Heart right ventricle (tissue), 16 donors: ENCODE measurements around the gene DYNC2LI1. TPM values are rescaled to one million over a fixed set of nuclear protein-coding genes. Genes with fewer than 3 reads are reported as not detected.

ENCODE experiments used
- ATAC-seq, 8 donors: fragments of 200-7000 bp; cut with Tn5 transposase; one replicate each; pipeline ENCODE4 v1.9.1; 2020; ENCODE audit warnings: mild to moderate bottlenecking in 8 of 8, moderate library complexity in 8 of 8, moderate number of reproducible peaks in 1 of 8
- DNase-seq, 2 donors: peaks; one replicate each; pipeline ENCODE4 v3.0.0-alpha.2; 2020
- H3K27ac ChIP-seq, 10 donors: fragments of 200-600 bp; sonication (generic) in 2 of 10; one replicate each; pipeline versions ENCODE4 v1.5.0 to v1.8.0; 2020 to 2022; ENCODE audit warnings: mild to moderate bottlenecking in 3 of 10
- H3K27me3 ChIP-seq, 7 donors: fragments of 200-600 bp; one replicate each; pipeline ENCODE4 v1.8.0; 2021 to 2022; ENCODE audit warnings: mild to moderate bottlenecking in 2 of 7
- H3K36me3 ChIP-seq, 9 donors: fragments of 200-600 bp; sonication (generic) in 1 of 9; one replicate each; pipeline versions ENCODE4 v1.5.0 to v1.8.0; 2020 to 2022; ENCODE audit warnings: mild to moderate bottlenecking in 2 of 9
- H3K4me1 ChIP-seq, 9 donors: fragments of 200-600 bp; sonication (generic) in 1 of 9; one replicate each; pipeline versions ENCODE4 v1.5.0 to v1.8.0; 2020 to 2022; ENCODE audit warnings: mild to moderate bottlenecking in 4 of 9
- H3K4me3 ChIP-seq, 10 donors: fragments of 200-600 bp; sonication (generic) in 2 of 10; one replicate each; pipeline versions ENCODE4 v1.5.0 to v1.8.0; 2020 to 2022; ENCODE audit warnings: mild to moderate bottlenecking in 7 of 10, moderate library complexity in 2 of 10
- H3K9me3 ChIP-seq, 11 donors: fragments of 200-600 bp in 10 of 11; sonication (generic) in 2 of 11; one replicate each; pipeline versions ENCODE4 v1.5.0 to v1.8.0; 2013 to 2022; ENCODE audit warnings: mild to moderate bottlenecking in 2 of 11, control low read depth in 1 of 11, moderate library complexity in 1 of 11
- WGBS, 2 donors: extraction: QIAGEN DNeasy Blood & Tissue Kit; methylation state at CpG; one replicate each; pipeline ENCODE4 v1.1.7; 2013; ENCODE audit warnings: inconsistent platforms in 1 of 2; 5-methylcytosine and 5-hydroxymethylcytosine counted together
- intact Hi-C, 10 donors: fragments of 100-400 bp; cut with DNase I; formaldehyde crosslinking; loops; one replicate each; pipeline versions ENCODE4 v1.11.1 to v1.14.2; 2022
- polyA plus RNA-seq, 2 donors: library from polyadenylated mRNA; stranded (reverse); fragments of 200-250 nt; gene quantifications; one replicate each; pipeline ENCODE4 v1.2.3, GENCODE V29; 2013
- total RNA-seq, 10 donors: library from RNA; stranded (reverse); fragmentation: NEBNext Ultra II Directional in 3 of 10; extraction: Animal tissue kit (Norgen Biotek cat#: 25700) in 3 of 10; gene quantifications; one replicate each; pipeline versions ENCODE4 v1.2.1 to v1.2.4, GENCODE V29; 2021 to 2023
- TF ChIP-seq, protein P1 (sequence below), 9 donors: fragments of 200-600 bp; sonication (generic) in 2 of 9; IDR thresholded peaks; one replicate each; pipeline versions ENCODE4 v1.5.0 to v1.8.0; 2021 to 2022; ENCODE audit warnings: antibody characterized with exemption in 9 of 9, mild to moderate bottlenecking in 5 of 9, moderate library complexity in 1 of 9
- donor health status: Arrhythmogenic right ventricular cardiomyopathy.
- donor health status: ischemic (EF 13 %, LVEDD 7.1; RV severe dilation, severe dysfunction).
- donor health status: healthy with polysubstance abuse.
- donor health status: DM: no; HTN: yes; CAD: no.
- donor health status: DM: no; HTN: no; CAD: no.
- donor health status: ischemic (EF 25% LVEDD 6.9; RV normal size, moderate dysfunction).
- donor health status: ischemic (EF 25% LVEDD 5.7; RV mildly dilated, moderate dysfunction).
- donor health status: healthy.
- donor health status: DM: yes; HTN: yes; CAD: no.
- donor health status: Ischemic cardiomyopathy.
- donor health status: ischemic (EF 35%, LVEDD 5.7; RV mildly dilated, moderate dysfunction).
- donor health status: nonischemic (EF 11% LVEDD 7.7; RV severe dilation, severe dysfunction).
- donor health status: DM: yes; HTN: yes; CAD: no.
- donor health status: PGD.
- donor health status: ischemic (EF 29% LVEDD 5.4; RV normal size, mild dysfunction).
- donor health status: nonischemic (EF 23%, LVEDD 6.1; RV moderate dilation, normal function).

DYNC2LI1 gene
- total and polyA plus RNA-seq, 12 donors = 4.8 to 13.8 (median 10.7) TPM

DNA sequence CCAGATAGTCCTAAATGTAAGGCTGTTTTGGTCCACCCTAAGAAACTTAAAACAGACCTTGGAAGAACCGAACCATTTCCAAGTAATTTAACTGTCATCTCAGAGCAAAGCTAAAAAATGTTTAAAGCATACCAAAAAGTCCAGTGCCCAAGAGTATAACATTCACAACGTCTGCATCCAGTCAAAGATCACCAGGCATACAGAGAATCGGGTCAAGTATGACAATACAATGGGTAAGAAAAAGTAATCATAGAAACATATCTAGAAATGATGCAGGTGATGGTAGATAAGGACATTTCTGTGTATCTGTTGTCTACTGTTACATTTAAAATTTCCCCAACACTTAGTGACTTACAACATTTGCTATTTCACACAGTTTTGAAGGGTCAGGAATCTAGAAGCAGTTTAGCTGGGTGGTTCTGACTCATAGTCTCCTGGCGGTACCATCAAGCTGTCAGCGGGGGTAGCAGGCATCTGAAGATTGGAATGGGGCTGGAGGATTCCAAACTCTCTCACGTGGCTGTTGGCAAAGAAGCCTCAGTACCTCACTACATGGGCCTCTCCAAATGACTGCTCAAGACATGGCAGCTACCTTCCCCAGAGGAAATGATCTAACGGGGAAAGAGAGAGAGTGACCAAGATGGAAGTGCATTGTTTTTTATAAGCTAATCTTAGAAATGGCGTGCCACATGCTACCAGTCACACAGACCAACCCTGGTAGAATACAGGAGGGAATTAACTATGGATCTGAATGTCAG, 36.6 kb upstream of the DYNC2LI1 start:
- no peaks in the 10 kb centered on the region for H3K27me3 ChIP-seq
- H3K4me3 ChIP-seq = no peak overlapping the region
- intact Hi-C loops = no loop called here
- H3K27ac ChIP-seq = no peak overlapping the region
- peak in 2 of 8 donors; percentile 31 to 38 for ATAC-seq
- peaks cover 0 to 10% (median 0%) of the 10 kb centered on the region in 9 donors for H3K36me3 ChIP-seq
- WGBS, 2 donors = 65 to 72% methylated on average over 8 of the region's 8 CpGs
- no peak for DNase-seq
- no peaks in the 10 kb centered on the region for H3K4me1 ChIP-seq
- TF ChIP-seq, protein P1, sequence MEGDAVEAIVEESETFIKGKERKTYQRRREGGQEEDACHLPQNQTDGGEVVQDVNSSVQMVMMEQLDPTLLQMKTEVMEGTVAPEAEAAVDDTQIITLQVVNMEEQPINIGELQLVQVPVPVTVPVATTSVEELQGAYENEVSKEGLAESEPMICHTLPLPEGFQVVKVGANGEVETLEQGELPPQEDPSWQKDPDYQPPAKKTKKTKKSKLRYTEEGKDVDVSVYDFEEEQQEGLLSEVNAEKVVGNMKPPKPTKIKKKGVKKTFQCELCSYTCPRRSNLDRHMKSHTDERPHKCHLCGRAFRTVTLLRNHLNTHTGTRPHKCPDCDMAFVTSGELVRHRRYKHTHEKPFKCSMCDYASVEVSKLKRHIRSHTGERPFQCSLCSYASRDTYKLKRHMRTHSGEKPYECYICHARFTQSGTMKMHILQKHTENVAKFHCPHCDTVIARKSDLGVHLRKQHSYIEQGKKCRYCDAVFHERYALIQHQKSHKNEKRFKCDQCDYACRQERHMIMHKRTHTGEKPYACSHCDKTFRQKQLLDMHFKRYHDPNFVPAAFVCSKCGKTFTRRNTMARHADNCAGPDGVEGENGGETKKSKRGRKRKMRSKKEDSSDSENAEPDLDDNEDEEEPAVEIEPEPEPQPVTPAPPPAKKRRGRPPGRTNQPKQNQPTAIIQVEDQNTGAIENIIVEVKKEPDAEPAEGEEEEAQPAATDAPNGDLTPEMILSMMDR (IDR thresholded peaks at IDR 0.05) = no peak
- no peaks in the 10 kb centered on the region for H3K9me3 ChIP-seq

GRCh38 chr2:43737855-43738254, 36.0 kb upstream of the DYNC2LI1 start:
- WGBS, 2 donors = 74 to 78% methylated on average over 2 of the region's 2 CpGs
- Histone ChIP-seq H3K27me3 (no peaks in the 10 kb centered on the region), H3K36me3 (peaks cover 0 to 14% (median 0%) of the 10 kb centered on the region in 9 donors), H3K4me1 (no peaks in the 10 kb centered on the region), H3K27ac (no peak overlapping the region), H3K4me3 (no peak overlapping the region), H3K9me3 (no peaks in the 10 kb centered on the region)
- DNase-seq = no peak
- no peak for ATAC-seq
- TF ChIP-seq, protein P1 (IDR thresholded peaks at IDR 0.05) = no peak
- intact Hi-C loops = no loop called here

DNA sequence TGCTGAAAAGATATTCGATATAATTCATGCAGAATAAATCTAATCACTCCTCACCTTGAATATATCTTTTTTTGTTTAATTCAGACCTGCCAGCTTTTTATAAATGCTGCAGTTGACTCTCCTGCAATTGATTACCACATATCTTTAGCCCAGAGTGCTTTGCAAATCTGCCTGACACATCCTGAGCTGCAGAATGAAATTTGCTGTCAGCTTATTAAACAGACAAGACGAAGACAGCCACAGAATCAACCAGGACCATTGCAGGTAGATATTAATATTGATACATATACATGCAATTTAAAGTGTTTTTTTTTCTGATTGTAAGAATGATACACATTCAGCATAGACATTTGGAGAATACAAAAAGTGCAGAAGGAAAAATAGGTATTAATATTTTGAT, 35.6 kb upstream of the DYNC2LI1 start:
- H3K9me3 ChIP-seq = no peaks in the 10 kb centered on the region
- TF ChIP-seq, protein P1 (IDR thresholded peaks at IDR 0.05) = no peak
- H3K27ac ChIP-seq = no peak overlapping the region
- H3K27me3 ChIP-seq = no peaks in the 10 kb centered on the region
- ATAC-seq (no peak), DNase-seq (no peak)
- intact Hi-C loops = no loop called here
- no peaks in the 10 kb centered on the region for H3K4me1 ChIP-seq
- no peak overlapping the region for H3K4me3 ChIP-seq
- peaks cover 0 to 18% (median 0%) of the 10 kb centered on the region in 9 donors for H3K36me3 ChIP-seq
- WGBS, 2 donors = 88 to 96% methylated on average over 2 of the region's 2 CpGs

- H3K9me3 ChIP-seq = no peaks in the 10 kb centered on the region
- TF ChIP-seq, protein P1 (IDR thresholded peaks at IDR 0.05) = no peak
- H3K36me3 ChIP-seq = peaks cover 0 to 29% (median 0%) of the 10 kb centered on the region in 9 donors
- H3K27me3 ChIP-seq = no peaks in the 10 kb centered on the region
- WGBS, 2 donors = 70 to 75% methylated on average over 5 of the region's 5 CpGs
- intact Hi-C loops = no loop called here
- ATAC-seq = no peak
- H3K4me3 ChIP-seq = no peak overlapping the region
- DNase-seq = no peak
- H3K4me1 ChIP-seq = peaks cover 0 to 3% (median 0%) of the 10 kb centered on the region in 9 donors
- H3K27ac ChIP-seq = no peak overlapping the region
Measured at GRCh38 chr2:43743706-43744105, 30.1 kb upstream of the DYNC2LI1 start.
